GM19023 (cell line): ENCODE data around the gene FHL3.
"Not testable (repeated sequence)": the region's sequence is repeated elsewhere in the genome, so short reads cannot be mapped to it uniquely, and the experiment has no call there.

ENCODE experiments used
- ATAC-seq: cut with Tn5 transposase; IDR thresholded peaks from one replicate; pipeline ENCODE4 v1.9.1; 2021; ENCODE audit warnings: mild to moderate bottlenecking, moderate library complexity; ENCODE audit not compliant: unreplicated experiment

Gene FHL3

GRCh38 chr1:37995751-37996345 lies 9.5 kb downstream of the FHL3 start:
- ATAC-seq = peak; percentile 49

GRCh38 chr1:37994886-37995566 lies 10.3 kb downstream of the FHL3 start:
- no peak for ATAC-seq

GRCh38 chr1:37989361-37989930 lies 15.9 kb downstream of the FHL3 start:
- ATAC-seq = peak; percentile 27

GRCh38 chr1:37987679-37988078 lies 17.6 kb downstream of the FHL3 start:
- ATAC-seq = no peak

DNA sequence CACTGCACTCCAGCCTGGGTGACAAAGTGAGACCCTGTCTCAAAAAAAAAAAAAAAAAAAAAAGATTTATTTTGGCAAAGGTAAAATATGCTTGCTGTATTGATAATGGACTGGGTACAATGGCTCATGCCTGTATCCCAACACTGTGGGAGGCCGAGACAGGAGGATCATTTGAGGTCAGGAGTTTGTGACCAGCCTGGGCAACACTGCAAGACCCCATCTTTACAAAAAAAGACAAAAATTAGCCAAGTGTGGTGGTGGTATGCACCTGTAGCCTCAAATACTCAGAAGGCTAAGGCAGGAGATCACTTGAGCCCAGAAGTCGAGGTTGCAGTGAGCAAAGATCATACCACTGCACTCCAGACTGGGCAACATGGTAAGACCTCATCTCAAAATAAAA lies 21.8 kb downstream of the FHL3 start:
- no peak for ATAC-seq

- no peak for ATAC-seq
These were observed 26.8 kb downstream of the FHL3 start for GRCh38 chr1:37978541-37978940.

GRCh38 chr1:37975083-37975482 lies 30.2 kb downstream of the FHL3 start:
- not testable (repeated sequence) for ATAC-seq

- no peak for ATAC-seq
These were observed 30.7 kb downstream of the FHL3 start for GRCh38 chr1:37974567-37974966.

DNA sequence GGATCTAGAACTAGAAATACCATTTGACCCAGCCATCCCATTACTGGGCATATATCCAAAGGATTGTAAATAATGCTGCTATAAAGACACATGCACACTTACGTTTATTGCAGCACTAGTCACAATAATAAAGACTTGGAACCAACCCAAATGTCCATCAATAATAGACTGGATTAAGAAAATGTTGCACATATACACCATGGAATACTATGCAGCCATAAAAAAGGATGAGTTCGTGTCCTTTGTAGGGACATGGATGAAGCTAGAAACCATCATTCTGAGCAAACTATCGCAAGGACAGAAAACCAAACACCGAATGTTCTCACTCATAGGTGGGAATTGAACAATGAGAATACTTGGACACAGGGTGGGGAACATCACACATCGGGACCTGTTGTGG lies 31.6 kb downstream of the FHL3 start:
- not testable (repeated sequence) for ATAC-seq

- no peak for ATAC-seq
These were observed 40.0 kb downstream of the FHL3 start for GRCh38 chr1:37965301-37965700.

- ATAC-seq = not testable (repeated sequence)
These were observed 41.2 kb downstream of the FHL3 start for GRCh38 chr1:37964106-37964505.

GRCh38 chr1:37958690-37959089 lies 46.6 kb downstream of the FHL3 start:
- ATAC-seq = no peak

- no peak for ATAC-seq
These were observed 49.6 kb downstream of the FHL3 start for GRCh38 chr1:37955685-37956084.

GRCh38 chr1:37954316-37954971 lies 50.9 kb downstream of the FHL3 start:
- no peak for ATAC-seq

DNA sequence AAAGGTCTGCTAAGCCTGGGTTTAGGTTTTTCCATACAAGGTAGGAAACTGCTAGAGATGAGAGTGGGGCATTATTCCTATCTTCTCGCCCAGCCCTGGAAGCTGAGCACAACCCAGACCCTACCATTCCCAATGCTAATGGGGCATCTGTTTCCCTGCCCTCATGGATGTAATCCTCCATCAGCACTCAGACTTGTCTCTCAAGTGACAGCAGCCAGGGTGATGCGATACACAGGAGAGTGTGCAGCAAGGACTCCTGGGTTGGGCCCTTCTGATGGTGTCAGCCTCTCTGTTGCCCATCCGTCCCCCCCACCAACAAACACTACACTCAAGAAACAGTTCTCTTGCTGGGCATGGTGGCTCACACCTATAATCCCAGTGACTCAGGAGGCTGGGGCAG lies 52.6 kb downstream of the FHL3 start:
- no peak for ATAC-seq

DNA sequence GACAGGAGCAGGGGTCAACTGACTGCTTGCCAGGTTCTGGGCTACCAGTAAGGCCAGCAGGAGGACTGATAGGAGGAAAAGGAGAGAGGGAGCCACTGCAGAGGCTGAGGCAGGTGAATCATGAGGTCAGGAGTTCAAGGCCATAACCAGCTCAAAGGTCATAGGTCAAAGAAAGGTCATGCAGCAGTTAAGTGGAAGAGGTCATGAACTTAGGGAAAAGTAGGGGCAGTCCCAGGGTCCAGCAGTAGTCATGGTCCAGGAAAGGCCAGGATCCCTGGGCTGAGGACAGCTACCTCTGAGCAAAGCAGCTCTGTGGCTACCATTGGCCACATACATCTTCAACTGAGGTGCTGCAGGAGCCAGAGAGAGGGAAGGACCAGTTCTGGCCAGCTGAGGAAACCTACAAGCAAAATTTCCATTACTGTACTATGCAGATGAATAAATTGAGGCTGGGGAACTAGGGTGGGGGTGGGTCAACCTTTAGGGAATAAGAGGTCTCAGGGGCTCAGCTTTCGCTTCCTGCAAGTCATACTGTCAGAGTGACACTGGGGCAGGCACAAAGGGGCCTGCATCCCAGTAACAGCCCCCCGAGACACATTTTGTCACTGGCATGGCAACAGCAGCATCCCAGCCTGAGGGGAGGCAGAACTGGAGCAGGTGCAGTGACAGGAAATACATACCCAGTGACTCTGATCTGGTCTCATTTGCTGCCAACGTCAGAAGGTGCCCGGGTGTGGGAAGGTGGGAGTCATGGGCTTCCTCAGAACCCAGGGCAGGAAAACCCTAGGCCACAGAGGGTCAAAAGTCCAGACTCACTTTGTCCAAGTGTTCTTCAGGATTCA lies 53.3 kb downstream of the FHL3 start:
- ATAC-seq = no peak

DNA sequence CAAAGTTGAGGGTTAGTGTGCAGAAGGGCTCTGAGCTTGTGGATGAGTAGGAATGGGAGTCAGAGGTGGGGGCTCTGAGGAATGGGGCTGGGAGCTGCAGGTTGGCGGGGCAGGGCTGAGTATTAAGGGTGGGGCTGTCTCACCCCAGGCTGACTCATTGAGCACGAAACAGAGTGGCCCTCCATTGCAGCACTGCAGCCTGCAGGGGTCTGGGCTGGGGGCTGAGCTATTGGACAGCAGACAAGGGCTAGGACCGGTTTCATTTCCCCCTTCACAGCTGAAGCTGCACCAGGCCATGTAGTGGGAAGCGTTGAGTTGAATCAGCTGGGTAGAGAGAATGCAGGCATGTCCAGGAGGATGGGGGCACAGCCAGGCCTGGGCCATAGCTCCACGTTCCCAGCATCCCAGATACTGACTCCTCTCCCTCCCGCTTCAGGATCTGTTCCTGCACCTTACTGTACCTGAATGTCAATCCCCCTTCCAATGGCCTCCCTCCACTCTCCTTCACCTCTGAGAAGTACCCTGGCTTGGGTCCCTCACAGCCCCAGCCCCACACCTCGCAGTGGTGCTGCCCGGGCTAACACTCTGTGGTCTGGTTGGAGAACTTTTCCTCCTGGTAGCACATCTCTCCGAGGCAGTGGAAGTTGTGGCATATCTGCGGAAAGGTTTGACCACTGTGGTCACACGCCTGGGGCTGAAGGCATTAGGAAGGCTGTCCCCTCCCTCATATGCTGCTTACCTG lies 54.1 kb downstream of the FHL3 start:
- ATAC-seq = no peak

GRCh38 chr1:37949524-37950152 lies 55.7 kb downstream of the FHL3 start:
- ATAC-seq = no peak

DNA sequence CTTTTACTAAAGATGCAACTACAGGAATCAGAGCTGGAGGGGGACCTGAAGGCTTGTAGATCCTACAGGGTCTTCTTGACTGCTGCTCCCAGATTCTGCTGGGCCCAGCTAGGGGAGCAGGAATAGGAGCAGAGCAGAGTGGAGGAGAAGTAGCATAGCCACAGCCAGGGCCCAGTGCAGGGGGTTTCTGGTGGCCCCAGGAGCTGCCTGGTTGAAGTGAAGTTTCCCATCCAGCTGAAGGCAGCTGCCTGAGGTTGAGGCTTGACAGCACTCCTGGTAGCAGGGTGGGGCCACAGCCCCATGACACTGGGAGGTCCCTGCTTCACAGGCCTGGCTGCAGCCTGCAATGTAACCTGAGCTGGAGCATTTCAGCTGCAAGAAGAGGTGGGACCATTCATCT lies 56.5 kb downstream of the FHL3 start:
- ATAC-seq = no peak

- ATAC-seq = no peak
These were observed 57.1 kb downstream of the FHL3 start for GRCh38 chr1:37948166-37948565.
